ENCODE data around the gene ZCWPW1.

DNA sequence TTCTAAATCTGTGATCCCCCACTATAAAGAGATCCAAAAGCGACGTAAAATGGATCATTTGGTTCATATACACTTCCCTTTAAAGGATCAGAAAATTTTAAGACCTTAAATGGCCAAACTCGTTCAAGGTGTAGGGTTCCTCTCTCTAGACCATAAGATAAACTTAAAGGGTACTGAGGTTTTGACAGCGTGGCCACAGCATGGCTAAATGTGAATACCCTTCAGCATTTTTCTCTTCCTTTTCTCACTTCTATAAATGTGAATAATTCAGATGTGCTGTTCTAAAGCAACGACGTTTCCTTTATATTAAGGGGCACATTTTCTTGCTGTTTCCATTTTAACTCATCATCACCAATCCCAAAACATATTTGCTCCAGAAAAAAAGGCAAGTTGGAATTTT is 5.2 kb downstream of the ZCWPW1 start:
- TF ChIP-seq, protein P1, sequence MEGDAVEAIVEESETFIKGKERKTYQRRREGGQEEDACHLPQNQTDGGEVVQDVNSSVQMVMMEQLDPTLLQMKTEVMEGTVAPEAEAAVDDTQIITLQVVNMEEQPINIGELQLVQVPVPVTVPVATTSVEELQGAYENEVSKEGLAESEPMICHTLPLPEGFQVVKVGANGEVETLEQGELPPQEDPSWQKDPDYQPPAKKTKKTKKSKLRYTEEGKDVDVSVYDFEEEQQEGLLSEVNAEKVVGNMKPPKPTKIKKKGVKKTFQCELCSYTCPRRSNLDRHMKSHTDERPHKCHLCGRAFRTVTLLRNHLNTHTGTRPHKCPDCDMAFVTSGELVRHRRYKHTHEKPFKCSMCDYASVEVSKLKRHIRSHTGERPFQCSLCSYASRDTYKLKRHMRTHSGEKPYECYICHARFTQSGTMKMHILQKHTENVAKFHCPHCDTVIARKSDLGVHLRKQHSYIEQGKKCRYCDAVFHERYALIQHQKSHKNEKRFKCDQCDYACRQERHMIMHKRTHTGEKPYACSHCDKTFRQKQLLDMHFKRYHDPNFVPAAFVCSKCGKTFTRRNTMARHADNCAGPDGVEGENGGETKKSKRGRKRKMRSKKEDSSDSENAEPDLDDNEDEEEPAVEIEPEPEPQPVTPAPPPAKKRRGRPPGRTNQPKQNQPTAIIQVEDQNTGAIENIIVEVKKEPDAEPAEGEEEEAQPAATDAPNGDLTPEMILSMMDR (IDR thresholded peaks at IDR 0.05; ENCODE audit: poor library complexity), result no peak
- no peak for TF ChIP-seq EZH2phosphoT487 (IDR thresholded peaks at IDR 0.05; ENCODE audit: low read depth, severe bottlenecking, unreplicated experiment)
- no peak for TF ChIP-seq EZH2 (IDR thresholded peaks at IDR 0.05; ENCODE audit: borderline replicate concordance)
